ENCODE data around the gene TIRAP.

TIRAP gene

DNA sequence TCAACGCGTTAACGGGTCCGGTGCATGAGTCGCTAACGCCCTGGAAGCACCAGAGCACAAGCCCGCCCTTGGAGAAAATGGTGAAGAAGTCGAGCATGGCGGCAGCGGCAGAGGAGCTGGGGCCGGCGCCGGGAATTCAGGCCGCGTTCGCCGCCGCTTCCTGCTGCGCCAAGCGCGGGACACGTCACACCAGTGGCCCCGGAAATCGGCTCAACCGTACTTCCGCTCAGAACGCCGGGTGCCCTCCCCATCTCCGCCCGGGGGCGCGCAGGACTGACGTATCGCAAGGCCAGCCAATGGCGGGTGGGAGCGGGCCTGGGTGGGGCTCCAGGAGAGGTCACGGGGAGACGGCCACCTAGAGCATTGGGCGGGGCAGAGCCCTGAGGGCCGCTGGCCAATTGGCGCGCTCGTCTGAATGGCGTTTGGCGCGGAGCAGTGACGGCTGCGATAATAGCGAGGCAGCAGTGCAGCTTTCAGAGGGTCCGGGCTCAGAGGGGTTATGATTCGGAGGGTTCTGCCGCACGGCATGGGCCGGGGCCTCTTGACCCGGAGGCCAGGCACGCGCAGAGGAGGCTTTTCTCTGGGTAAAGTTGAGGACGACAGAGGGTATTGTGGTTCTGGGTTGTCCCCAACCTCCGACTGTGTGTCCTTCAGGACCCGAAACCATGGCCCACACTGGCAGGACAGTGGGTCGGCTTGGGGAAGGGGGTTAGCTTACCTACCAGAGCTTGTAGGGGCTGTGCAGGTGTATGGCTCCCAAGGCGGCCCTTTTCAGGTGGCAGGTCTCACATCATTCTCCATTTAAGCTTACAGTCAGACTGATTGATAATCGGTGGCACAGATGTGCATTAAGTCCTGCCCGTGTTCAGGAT is 13.9 kb upstream of the TIRAP start, which contains the start of the genes FOXRED1 and SRPRA:
TSS of gene FOXRED1 (plus strand) at position 447 of the 872 bp plus-strand sequence. CDS start at position 500, 53 bp downstream.
TSS of gene SRPRA (minus strand) at position 188 of the 872 bp plus-strand sequence. CDS start at position 97, 91 bp downstream.
- TF ChIP-seq, protein P1, sequence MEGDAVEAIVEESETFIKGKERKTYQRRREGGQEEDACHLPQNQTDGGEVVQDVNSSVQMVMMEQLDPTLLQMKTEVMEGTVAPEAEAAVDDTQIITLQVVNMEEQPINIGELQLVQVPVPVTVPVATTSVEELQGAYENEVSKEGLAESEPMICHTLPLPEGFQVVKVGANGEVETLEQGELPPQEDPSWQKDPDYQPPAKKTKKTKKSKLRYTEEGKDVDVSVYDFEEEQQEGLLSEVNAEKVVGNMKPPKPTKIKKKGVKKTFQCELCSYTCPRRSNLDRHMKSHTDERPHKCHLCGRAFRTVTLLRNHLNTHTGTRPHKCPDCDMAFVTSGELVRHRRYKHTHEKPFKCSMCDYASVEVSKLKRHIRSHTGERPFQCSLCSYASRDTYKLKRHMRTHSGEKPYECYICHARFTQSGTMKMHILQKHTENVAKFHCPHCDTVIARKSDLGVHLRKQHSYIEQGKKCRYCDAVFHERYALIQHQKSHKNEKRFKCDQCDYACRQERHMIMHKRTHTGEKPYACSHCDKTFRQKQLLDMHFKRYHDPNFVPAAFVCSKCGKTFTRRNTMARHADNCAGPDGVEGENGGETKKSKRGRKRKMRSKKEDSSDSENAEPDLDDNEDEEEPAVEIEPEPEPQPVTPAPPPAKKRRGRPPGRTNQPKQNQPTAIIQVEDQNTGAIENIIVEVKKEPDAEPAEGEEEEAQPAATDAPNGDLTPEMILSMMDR (IDR thresholded peaks at IDR 0.05; ENCODE audit: insufficient read depth, low read depth, low read length, missing control alignments) = no peak
- DNase-seq (ENCODE audit: low read depth) = peak; percentile 100
- peak within 1 kb of the TSS; percentile 99 for H3K4me3 ChIP-seq (ENCODE audit: low read length)

DNA sequence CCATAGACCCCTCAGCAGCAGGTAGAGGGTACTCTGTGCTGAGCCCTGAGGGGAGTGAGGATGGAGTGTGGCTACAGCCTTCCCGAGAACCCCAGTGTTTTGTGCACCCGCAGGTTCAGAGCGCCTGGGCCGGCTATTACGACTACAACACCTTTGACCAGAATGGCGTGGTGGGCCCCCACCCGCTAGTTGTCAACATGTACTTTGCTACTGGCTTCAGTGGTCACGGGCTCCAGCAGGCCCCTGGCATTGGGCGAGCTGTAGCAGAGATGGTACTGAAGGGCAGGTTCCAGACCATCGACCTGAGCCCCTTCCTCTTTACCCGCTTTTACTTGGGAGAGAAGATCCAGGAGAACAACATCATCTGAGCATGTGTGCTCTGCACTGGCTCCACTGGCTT is 5.6 kb upstream of the TIRAP start:
- H3K4me3 ChIP-seq (ENCODE audit: low read length) = no peak overlapping the region
- TF ChIP-seq, protein P1 (IDR thresholded peaks at IDR 0.05; ENCODE audit: insufficient read depth, low read depth, low read length, missing control alignments) = no peak
- no peak for DNase-seq (ENCODE audit: low read depth)

- TF ChIP-seq, protein P1 (IDR thresholded peaks at IDR 0.05; ENCODE audit: insufficient read depth, low read depth, low read length, missing control alignments) = no peak
- no peak for DNase-seq (ENCODE audit: low read depth)
- no peak overlapping the region for H3K4me3 ChIP-seq (ENCODE audit: low read length)
These were observed 5.1 kb upstream of the TIRAP start for GRCh38 chr11:126277780-126278179.

DNA sequence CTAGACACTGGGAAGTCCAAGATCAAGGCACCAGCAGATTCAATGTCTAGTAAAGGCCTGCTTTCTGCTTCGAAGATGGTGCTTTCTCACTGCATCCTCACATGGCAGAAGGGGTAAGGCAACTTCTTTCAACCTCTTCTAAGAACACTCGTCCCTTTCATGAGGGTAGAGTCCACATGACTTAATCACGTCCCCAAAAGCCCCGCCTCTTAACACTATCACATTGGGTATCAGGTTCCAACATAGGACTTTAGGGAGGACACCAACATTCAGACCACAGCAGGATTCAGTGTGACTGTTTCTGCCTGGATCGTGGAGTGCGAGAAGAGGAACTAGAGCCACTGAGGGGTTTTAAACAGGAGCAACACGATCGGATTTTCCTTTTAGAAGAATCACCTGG is 3.7 kb upstream of the TIRAP start:
- no peak for DNase-seq (ENCODE audit: low read depth)
- TF ChIP-seq, protein P1 (IDR thresholded peaks at IDR 0.05; ENCODE audit: insufficient read depth, low read depth, low read length, missing control alignments) = no peak
- H3K4me3 ChIP-seq (ENCODE audit: low read length) = no peak overlapping the region

GRCh38 chr11:126280595-126280994 is 2.3 kb upstream of the TIRAP start:
- DNase-seq (ENCODE audit: low read depth) = no peak
- no peak overlapping the region for H3K4me3 ChIP-seq (ENCODE audit: low read length)
- TF ChIP-seq, protein P1 (IDR thresholded peaks at IDR 0.05; ENCODE audit: insufficient read depth, low read depth, low read length, missing control alignments) = no peak

- DNase-seq (ENCODE audit: low read depth) = no peak
- H3K4me3 ChIP-seq (ENCODE audit: low read length) = no peak overlapping the region
- TF ChIP-seq, protein P1 (IDR thresholded peaks at IDR 0.05; ENCODE audit: insufficient read depth, low read depth, low read length, missing control alignments) = no peak
These were observed 1.6 kb upstream of the TIRAP start for GRCh38 chr11:126281245-126281644.

Data from epithelial cell of esophagus (primary cell).